Measurements from ENCODE around the gene PYCR2. TPM values are rescaled to one million over a fixed set of nuclear protein-coding genes. Genes with fewer than 3 reads are reported as not detected.

PYCR2 gene
- total RNA-seq, 4 donors from 2014 or later = 28.8 to 53.8 (median 43.3) TPM

- DNase-seq (ENCODE audit: low spot score in 2 of 2) = no peak
- no peak for TF ChIP-seq POLR2AphosphoS5 (IDR thresholded peaks at IDR 0.05)
- TF ChIP-seq POLR2A (IDR thresholded peaks at IDR 0.05) = no peak
- no peak for TF ChIP-seq CTCF (IDR thresholded peaks at IDR 0.05)
- TF ChIP-seq EP300 (IDR thresholded peaks at IDR 0.05) = no peak
- H3K9me3 ChIP-seq = no peaks in the 10 kb centered on the region
- no peaks in the 10 kb centered on the region for H3K36me3 ChIP-seq
- peak overlapping the region; percentile 28 for H3K27ac ChIP-seq
- H3K27me3 ChIP-seq = no peaks in the 10 kb centered on the region
- H3K4me1 ChIP-seq = no peaks in the 10 kb centered on the region
- WGBS = 77% methylated on average over 14 of the region's 14 CpGs
- no peak overlapping the region for H3K4me3 ChIP-seq
Measured at GRCh38 chr1:225891229-225891972, 32.6 kb downstream of the PYCR2 start.

GRCh38 chr1:225890346-225891228 is 33.5 kb downstream of the PYCR2 start:
- TF ChIP-seq CTCF (IDR thresholded peaks at IDR 0.05) = no peak
- no peak for TF ChIP-seq POLR2A (IDR thresholded peaks at IDR 0.05)
- no peak for TF ChIP-seq EP300 (IDR thresholded peaks at IDR 0.05)
- TF ChIP-seq POLR2AphosphoS5 (IDR thresholded peaks at IDR 0.05) = no peak
- Histone ChIP-seq H3K4me3 (no peak overlapping the region), H3K4me1 (no peaks in the 10 kb centered on the region), H3K27ac (peak overlapping the region; percentile 28), H3K9me3 (no peaks in the 10 kb centered on the region), H3K27me3 (no peaks in the 10 kb centered on the region), H3K36me3 (no peaks in the 10 kb centered on the region)
- 64% methylated on average over 6 of the region's 6 CpGs for WGBS
- DNase-seq (ENCODE audit: low spot score in 2 of 2) = no peak

- WGBS = 80% methylated on average over 5 of the region's 5 CpGs
Measured at GRCh38 chr1:225889743-225890142, 34.3 kb downstream of the PYCR2 start.

GRCh38 chr1:225888898-225889601 is 35.0 kb downstream of the PYCR2 start, which contains the start of gene LEFTY1:
Gene LEFTY1 (minus strand): TSS chr1:225889146. CDS start chr1:225889066, 80 bp downstream.
- Histone ChIP-seq H3K9me3 (no peaks in the 10 kb centered on the region), H3K4me3 (no peak within 1 kb of the TSS), H3K27ac (no peak within 1 kb of the TSS), H3K4me1 (no peaks in the 10 kb centered on the region), H3K27me3 (no peaks in the 10 kb centered on the region), H3K36me3 (no peaks in the 10 kb centered on the region)
- TF ChIP-seq EP300 (IDR thresholded peaks at IDR 0.05) = no peak
- TF ChIP-seq POLR2AphosphoS5 (IDR thresholded peaks at IDR 0.05) = no peak
- TF ChIP-seq POLR2A (IDR thresholded peaks at IDR 0.05) = no peak
- no peak for TF ChIP-seq CTCF (IDR thresholded peaks at IDR 0.05)
- WGBS = 90% methylated on average over 6 of the region's 11 CpGs
- no peak for DNase-seq (ENCODE audit: low spot score in 2 of 2)

More at GRCh38 chr1:225889743-225890142, 34.3 kb downstream of the PYCR2 start:
- H3K9me3 ChIP-seq = no peaks in the 10 kb centered on the region
- TF ChIP-seq POLR2AphosphoS5 (IDR thresholded peaks at IDR 0.05) (no peak), POLR2A (IDR thresholded peaks at IDR 0.05) (no peak), CTCF (IDR thresholded peaks at IDR 0.05) (no peak), EP300 (IDR thresholded peaks at IDR 0.05) (no peak)
- no peak overlapping the region for H3K27ac ChIP-seq
- no peaks in the 10 kb centered on the region for H3K27me3 ChIP-seq
- H3K4me1 ChIP-seq = no peaks in the 10 kb centered on the region
- H3K36me3 ChIP-seq = no peaks in the 10 kb centered on the region
- no peak overlapping the region for H3K4me3 ChIP-seq
- no peak for DNase-seq (ENCODE audit: low spot score in 2 of 2)

All from suprapubic skin (tissue), 4 donors.